ENCODE data around the gene ABCC1. TPM values are rescaled to one million over a fixed set of nuclear protein-coding genes. Genes with fewer than 3 reads are reported as not detected.
"Not testable (repeated sequence)": the region's sequence is repeated elsewhere in the genome, so short reads cannot be mapped to it uniquely, and the experiment has no call there.

ABCC1 gene
- total RNA-seq, 6 donors from 2014 or later: 35.4 to 106 (median 44.8) TPM

GRCh38 chr16:16158082-16158658 is 208.8 kb downstream of the ABCC1 start:
- no peak overlapping the region for H3K27ac ChIP-seq
- ATAC-seq (ENCODE audit: low FRiP score in 2 of 2) (no peak), DNase-seq (no peak)
- no peaks in the 10 kb centered on the region for H3K4me1 ChIP-seq
- H3K27me3 ChIP-seq: no peaks in the 10 kb centered on the region
- no peak overlapping the region for H3K4me3 ChIP-seq
- H3K36me3 ChIP-seq: peaks cover 0 to 30% (median 10%) of the 10 kb centered on the region in 4 donors
- H3K9me3 ChIP-seq: peaks cover 0 to 9% (median 7%) of the 10 kb centered on the region in 4 donors
- TF ChIP-seq, protein P1, sequence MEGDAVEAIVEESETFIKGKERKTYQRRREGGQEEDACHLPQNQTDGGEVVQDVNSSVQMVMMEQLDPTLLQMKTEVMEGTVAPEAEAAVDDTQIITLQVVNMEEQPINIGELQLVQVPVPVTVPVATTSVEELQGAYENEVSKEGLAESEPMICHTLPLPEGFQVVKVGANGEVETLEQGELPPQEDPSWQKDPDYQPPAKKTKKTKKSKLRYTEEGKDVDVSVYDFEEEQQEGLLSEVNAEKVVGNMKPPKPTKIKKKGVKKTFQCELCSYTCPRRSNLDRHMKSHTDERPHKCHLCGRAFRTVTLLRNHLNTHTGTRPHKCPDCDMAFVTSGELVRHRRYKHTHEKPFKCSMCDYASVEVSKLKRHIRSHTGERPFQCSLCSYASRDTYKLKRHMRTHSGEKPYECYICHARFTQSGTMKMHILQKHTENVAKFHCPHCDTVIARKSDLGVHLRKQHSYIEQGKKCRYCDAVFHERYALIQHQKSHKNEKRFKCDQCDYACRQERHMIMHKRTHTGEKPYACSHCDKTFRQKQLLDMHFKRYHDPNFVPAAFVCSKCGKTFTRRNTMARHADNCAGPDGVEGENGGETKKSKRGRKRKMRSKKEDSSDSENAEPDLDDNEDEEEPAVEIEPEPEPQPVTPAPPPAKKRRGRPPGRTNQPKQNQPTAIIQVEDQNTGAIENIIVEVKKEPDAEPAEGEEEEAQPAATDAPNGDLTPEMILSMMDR (IDR thresholded peaks at IDR 0.05): no peak
- TF ChIP-seq EP300 (IDR thresholded peaks at IDR 0.05): no peak
- no peak for TF ChIP-seq POLR2AphosphoS5 (IDR thresholded peaks at IDR 0.05)
- TF ChIP-seq POLR2A (IDR thresholded peaks at IDR 0.05): no peak
- 88% methylated on average over 4 of the region's 4 CpGs for WGBS, 2 donors

GRCh38 chr16:16158741-16159374 is 209.4 kb downstream of the ABCC1 start:
- H3K4me1 ChIP-seq: no peaks in the 10 kb centered on the region
- no peak overlapping the region for H3K4me3 ChIP-seq
- peaks cover 0 to 30% (median 10%) of the 10 kb centered on the region in 4 donors for H3K36me3 ChIP-seq
- no peak for DNase-seq
- H3K27me3 ChIP-seq: no peaks in the 10 kb centered on the region
- TF ChIP-seq POLR2AphosphoS5 (IDR thresholded peaks at IDR 0.05): no peak
- no peak for ATAC-seq (ENCODE audit: low FRiP score in 2 of 2)
- WGBS, 2 donors: 80 to 86% methylated on average over 3 of the region's 3 CpGs
- H3K27ac ChIP-seq: no peak overlapping the region
- peaks cover 0 to 9% (median 7%) of the 10 kb centered on the region in 4 donors for H3K9me3 ChIP-seq

DNA sequence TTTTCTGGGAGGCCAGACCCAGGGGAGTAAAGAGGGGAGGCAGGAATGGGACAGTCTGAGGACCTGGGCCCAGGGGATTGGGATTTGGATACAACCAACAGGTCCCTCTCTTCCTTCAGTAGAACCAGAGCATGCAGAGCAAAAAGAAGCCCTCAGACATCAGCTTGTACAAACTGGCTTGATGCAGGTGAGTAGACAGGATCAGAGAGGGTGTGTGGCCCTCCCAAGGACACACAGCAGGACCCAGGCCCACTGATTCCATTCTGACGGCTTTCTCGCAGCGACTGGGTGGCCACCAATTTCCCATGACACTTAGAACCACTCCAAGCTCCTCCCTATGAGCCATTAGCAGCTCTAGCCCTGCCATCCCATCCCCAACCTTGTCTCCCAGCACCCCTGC is 210.2 kb downstream of the ABCC1 start:
- Histone ChIP-seq H3K36me3 (peaks cover 0 to 34% (median 12%) of the 10 kb centered on the region in 4 donors), H3K4me3 (no peak overlapping the region), H3K27ac (no peak overlapping the region), H3K4me1 (no peaks in the 10 kb centered on the region), H3K9me3 (peaks cover 0 to 9% (median 7%) of the 10 kb centered on the region in 4 donors), H3K27me3 (no peaks in the 10 kb centered on the region)
- no peak for TF ChIP-seq EP300 (IDR thresholded peaks at IDR 0.05)
- TF ChIP-seq, protein P1 (IDR thresholded peaks at IDR 0.05): no peak
- no peak for TF ChIP-seq POLR2A (IDR thresholded peaks at IDR 0.05)
- no peak for TF ChIP-seq POLR2AphosphoS5 (IDR thresholded peaks at IDR 0.05)
- WGBS, 2 donors: 97 to 98% methylated on average over 3 of the region's 3 CpGs
- ATAC-seq (ENCODE audit: low FRiP score in 2 of 2) (no peak), DNase-seq (no peak)

GRCh38 chr16:16161319-16161718 is 211.9 kb downstream of the ABCC1 start:
- Histone ChIP-seq H3K36me3 (peaks cover 0 to 40% (median 20%) of the 10 kb centered on the region in 4 donors), H3K27ac (no peak overlapping the region), H3K27me3 (no peaks in the 10 kb centered on the region), H3K9me3 (peaks cover 0 to 9% (median 7%) of the 10 kb centered on the region in 4 donors), H3K4me3 (no peak overlapping the region), H3K4me1 (no peaks in the 10 kb centered on the region)
- TF ChIP-seq POLR2A (IDR thresholded peaks at IDR 0.05) (no peak), POLR2AphosphoS5 (IDR thresholded peaks at IDR 0.05) (no peak), EP300 (IDR thresholded peaks at IDR 0.05) (no peak)
- TF ChIP-seq, protein P1 (IDR thresholded peaks at IDR 0.05): no peak
- no peak for DNase-seq
- 65 to 83% methylated on average over 1 to 5 of the region's 5 CpGs for WGBS, 2 donors
- ATAC-seq (ENCODE audit: low FRiP score in 2 of 2): no peak

DNA sequence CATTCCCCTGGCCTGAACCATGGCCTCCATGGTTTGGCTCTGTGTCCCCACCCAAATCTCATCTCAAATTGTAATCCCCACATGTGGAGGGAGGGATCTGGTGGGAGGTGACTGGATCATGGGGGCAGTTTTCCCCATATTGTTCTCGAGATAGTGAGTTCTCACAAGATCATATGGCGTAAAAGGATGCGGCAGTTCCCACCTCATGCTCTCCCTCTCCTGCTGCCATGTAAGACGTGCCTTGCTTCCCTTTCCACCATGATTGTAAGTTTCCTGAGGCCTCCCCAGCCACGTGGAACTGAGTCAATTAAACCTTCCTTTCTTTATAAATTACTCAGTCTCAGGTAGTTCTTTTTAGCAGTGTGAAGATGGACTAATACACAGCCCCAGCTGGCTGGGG is 212.4 kb downstream of the ABCC1 start:
- H3K4me1 ChIP-seq; H3K27me3 ChIP-seq; ATAC-seq (ENCODE audit: low FRiP score in 2 of 2); H3K4me3 ChIP-seq; DNase-seq; H3K27ac ChIP-seq; H3K9me3 ChIP-seq: not testable (repeated sequence)
- 80 to 81% methylated on average over 5 of the region's 5 CpGs for WGBS, 2 donors
- H3K36me3 ChIP-seq: peaks cover 0 to 40% (median 21%) of the 10 kb centered on the region in 4 donors

GRCh38 chr16:16162591-16162990 is 213.2 kb downstream of the ABCC1 start:
- ATAC-seq (ENCODE audit: low FRiP score in 2 of 2) (no peak), DNase-seq (no peak)
- Histone ChIP-seq H3K27me3 (no peaks in the 10 kb centered on the region), H3K27ac (no peak overlapping the region), H3K36me3 (peaks cover 0 to 40% (median 23%) of the 10 kb centered on the region in 4 donors), H3K9me3 (peaks cover 0 to 9% (median 7%) of the 10 kb centered on the region in 4 donors), H3K4me3 (no peak overlapping the region), H3K4me1 (no peaks in the 10 kb centered on the region)
- WGBS, 2 donors: 68 to 76% methylated on average over 3 of the region's 3 CpGs
- TF ChIP-seq EP300 (IDR thresholded peaks at IDR 0.05) (no peak), POLR2A (IDR thresholded peaks at IDR 0.05) (no peak), POLR2AphosphoS5 (IDR thresholded peaks at IDR 0.05) (no peak)
- TF ChIP-seq, protein P1 (IDR thresholded peaks at IDR 0.05): no peak
